HG02678 (cell line): ENCODE data around the gene CYBA.
"Not testable (repeated sequence)": the region's sequence is repeated elsewhere in the genome, so short reads cannot be mapped to it uniquely, and the experiment has no call there.

Experiments used
- ATAC-seq: cut with Tn5 transposase; IDR thresholded peaks from one replicate; pipeline ENCODE4 v1.9.1; 2021; ENCODE audit warnings: mild to moderate bottlenecking, moderate library complexity; ENCODE audit not compliant: unreplicated experiment

The CYBA gene

DNA sequence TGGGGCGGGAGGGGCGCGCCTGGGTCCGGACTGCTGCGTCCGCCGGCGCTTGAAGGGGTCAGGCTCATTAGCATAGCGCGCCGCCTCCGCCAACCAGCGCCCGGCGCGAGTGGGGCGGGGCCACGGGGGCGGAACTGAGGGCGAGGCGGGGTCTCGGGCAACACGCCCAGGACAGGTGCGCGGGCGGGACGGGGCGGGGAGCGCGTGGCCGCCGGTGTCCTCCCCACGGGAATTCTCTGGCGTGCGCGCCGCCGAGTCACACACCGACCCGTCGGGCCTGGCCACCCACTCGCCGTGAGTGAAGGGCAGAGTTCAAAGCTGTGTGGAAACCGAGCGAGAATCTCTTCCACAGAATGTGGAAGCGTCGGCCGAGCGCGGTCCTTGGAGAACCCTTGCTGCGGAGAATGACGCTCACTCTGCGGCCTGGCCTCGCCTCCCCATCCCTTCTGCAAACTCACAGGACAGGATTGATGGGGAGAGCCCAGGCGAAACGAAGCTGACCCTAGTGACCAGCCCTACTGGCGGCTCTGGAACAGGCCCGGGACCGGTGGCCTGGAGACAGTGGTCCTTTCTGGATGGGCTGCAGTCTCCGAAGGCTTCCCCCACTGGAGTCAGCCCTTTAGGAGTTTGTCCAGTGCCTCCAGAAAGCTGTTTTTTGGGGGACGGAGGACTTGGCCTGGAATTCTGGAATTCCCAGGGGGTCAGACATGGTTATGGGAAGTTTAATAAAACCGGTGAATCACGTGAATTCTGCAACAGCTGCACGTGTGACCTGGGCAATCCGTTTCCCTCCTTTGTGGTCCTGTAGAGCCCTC lies 35.8 kb upstream of the CYBA start, which contains the start of gene SNAI3:
SNAI3 (minus strand) TSS at position 69 of the 815 bp plus-strand sequence. CDS start 101 bp downstream, outside the sequence.
- peak; percentile 76 for ATAC-seq

DNA sequence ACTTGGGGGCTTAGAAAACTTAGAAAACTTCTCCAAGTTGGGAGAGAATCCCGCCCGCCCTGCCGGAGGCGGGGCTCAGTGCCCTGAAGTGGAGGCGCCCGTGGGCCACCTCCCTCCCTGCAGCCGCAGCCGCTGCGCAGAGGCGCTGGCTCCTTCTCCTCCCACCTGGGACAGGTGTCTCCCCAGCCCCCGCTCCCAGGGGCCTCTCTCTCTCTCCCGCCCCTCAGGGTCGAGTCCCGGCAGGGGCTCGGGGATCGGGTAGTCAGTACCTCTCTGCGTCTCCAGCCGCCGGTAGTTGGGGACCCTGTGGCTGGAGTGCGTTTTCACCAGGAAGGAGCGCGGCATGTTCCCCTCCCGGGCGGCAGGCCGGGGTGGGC lies 35.2 kb upstream of the CYBA start:
- peak; percentile 16 for ATAC-seq

DNA sequence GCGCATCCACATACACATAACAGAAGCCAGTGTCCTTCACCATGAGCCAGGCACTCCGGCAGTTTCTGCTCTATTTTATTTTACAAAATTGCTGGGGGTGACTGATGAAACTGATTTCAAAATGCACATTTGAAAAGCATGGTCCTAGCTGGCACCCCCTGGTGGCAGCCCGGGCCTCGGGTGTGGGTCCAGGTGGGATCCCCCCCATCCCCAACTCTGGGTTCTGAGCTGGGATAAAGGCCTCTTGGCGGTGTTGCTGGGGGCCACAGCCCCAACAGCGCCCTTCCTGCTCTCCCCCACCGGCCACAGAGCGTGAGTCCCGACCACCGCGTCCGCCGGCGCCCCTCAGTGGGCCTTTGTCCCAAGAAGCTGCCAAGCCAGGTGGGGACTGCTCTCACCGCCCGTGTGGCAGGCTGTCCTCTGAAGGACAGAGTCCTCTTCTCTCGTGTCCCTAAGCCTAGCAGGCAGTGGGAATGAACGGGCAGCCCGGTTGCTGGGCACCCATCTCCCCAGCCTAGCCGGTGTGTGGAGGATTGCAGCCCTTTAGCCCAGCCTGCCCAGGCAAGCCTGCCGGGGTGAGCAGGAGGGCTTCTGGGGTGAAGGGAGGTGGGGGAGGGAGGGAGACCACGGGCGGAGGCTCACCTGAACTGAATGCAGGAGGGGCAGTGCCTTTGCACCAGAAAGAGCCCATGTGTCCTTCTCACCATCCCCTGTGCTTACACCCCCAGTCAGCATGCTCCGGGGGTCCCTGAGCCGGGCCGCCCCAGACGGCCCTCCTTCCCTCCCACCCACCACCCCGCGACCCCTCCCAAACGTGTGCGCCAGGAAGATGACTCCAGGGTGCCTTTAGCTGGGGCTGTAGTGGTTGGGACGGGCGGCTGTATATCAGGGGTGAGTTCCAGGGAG lies 34.6 kb upstream of the CYBA start:
- no peak for ATAC-seq

DNA sequence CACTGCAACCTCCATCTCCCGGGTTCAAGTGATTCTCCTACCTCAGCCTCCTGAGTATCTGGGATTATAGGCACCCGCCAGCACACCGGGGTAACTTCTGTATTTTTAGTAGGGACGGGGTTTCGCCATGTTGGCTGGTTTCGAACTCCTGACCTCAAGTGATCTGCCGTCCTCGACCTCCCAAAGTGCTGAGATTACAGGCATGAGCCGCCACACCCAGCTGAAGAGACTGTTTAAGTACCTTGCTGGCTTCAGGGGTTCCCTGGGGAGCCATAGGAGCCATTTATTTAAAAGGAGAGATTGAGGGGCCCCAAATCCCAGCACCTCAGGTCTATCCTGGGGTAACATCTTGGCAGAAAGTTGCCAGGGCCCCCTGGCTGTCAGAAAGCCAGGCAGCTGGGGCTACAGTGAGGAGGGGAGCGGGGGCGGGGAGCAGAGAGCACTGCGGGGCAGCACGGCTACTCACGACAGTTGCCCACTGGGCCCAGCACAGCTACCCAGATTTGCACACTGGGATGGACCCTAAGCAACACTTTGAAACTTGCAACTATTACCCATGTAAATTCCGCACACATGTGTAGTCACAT lies 33.8 kb upstream of the CYBA start:
- ATAC-seq: no peak

DNA sequence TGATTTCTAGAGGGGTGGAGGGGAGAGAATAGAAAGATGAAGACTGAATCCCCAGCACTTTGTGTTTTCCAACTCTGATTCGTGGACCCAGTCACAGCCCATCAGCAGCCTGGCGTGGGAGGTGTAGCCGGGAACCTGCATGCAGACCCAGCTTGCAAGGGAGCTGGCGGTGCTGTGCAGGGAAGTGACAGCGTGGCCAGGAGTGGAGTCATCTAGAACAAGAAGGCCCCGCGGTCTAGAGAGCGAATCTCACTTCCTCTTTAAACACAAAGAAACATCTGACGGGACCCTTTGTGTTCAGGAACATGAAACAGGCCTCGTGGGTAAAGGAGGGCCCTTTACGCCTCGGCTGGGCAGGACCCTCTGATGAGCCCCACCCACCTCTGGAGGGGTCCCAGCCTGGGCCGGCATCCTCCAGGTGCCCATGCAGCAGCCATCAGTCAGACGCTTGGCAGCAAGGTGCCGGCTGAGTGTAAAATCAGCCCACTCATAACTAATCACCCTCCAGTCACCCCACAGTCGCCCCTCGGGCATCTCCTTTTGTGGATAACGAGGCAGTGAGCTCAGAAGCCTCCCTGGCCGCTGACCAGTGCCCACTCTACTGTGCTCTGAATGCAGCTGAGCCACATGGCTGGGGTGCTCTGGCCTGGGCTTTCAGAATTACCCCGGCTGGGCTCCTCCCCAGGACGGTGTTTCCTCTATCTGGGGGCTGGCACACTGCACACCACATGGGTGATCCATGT lies 31.0 kb upstream of the CYBA start:
- peak; percentile 70 for ATAC-seq

DNA sequence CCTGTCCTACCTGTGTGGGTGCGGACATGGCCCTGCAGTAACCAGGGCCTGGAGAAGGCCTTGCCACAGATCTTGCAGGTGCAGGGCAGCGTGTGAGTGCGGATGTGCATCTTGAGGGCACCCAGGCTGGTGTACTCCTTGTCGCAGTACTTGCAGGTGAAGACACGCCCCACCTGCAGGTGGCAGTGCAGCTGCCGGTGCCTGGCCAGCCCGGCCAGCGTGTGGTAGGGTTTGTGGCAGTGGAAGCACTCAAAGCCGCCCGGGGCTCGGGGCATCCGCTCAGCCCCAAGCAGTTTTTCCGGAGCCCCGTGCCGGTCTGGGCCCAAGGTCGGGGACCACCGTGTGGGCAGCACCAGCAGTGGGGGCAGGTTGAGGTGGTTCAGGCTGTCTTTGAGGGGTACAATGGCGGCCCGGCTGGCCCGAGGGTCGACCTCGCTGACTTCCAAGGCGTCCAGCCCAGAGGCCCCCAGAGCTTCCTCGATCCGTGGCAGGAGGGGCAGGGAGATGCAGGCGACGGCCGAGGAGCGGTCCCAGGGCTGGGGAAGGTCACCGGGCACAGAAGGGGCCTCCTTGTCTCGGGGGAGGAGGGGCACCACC lies 30.3 kb upstream of the CYBA start:
- no peak for ATAC-seq

DNA sequence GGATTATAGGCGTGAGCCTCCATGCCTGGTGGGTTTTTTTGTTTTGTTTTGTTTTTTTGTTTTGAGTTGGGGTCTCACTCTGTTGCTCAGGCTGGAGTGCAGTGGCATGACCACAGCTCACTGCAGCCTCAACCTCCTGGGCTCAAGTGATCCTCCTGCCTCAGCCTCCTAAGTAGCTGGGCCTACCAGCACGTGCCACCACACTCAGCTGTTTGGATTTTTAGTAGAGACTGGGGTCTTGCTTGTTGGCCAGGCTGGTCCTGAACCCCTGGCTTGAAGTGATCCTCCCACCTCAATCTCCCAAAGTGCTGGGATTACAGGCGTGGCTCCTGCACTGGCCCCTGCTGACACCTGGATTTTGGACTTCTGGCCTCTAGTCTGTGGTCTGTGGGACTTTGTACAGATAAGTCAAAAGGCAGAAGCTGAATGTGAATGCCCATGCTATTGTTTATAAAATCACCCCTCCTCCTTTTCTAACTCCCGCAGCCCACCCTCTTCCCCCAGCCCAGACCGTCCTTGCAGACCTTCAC lies 29.8 kb upstream of the CYBA start:
- no peak for ATAC-seq

DNA sequence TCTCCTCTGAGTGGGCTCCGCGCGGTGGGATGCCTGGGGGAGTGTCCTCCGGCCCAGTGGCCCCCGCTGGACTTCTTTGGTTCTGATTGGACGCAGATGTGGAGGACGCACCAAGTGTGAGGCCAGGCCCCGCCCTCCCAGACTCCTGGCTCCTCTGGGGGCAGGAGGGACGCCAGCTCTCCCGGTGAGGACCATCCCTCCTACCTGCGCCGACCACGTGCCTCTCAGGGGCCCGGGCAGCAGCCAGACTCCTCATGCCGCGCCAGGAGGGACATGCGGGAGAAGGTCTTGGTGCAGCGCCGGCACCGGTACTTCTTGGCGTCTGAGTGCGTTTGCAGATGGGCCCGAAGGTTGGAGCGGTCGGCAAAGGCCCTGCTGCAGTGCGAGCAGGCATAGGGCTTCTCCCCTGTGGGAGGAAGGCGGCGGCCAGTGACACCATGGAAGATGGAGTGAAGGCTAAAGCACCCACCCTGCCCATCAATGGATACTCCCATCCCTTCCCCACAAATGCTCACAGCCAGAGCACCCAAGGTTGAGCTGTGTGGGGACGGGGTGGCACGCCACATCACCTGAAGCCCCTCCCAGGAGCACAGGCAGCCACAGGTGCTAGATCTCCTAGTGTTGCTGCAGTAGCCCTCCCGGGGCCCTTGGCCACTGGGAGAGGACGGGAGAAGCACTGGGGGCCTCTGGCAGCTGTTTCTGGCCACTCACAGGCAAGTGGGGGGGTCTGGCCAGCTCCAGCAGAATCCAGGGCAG lies 27.5 kb upstream of the CYBA start:
- no peak for ATAC-seq

DNA sequence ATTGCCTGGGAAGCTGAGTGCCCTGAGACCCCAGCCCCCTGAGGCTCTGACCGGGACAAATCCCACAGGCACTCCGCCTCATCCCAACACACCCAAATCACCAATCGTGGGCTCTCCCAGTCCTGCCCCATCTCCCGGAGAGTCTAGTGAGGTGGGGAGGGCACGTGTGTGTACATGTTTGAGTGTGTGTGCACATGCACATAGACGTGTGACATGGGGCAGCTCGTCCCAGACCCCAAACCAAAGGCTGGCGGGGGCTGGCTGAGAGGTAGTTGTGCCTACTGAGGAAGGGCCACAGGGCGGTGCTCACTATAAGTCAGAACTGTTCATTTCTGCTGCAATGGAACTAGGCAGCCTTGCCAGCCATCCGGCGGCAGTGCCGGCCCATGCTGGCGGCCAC lies 26.9 kb upstream of the CYBA start:
- no peak for ATAC-seq

DNA sequence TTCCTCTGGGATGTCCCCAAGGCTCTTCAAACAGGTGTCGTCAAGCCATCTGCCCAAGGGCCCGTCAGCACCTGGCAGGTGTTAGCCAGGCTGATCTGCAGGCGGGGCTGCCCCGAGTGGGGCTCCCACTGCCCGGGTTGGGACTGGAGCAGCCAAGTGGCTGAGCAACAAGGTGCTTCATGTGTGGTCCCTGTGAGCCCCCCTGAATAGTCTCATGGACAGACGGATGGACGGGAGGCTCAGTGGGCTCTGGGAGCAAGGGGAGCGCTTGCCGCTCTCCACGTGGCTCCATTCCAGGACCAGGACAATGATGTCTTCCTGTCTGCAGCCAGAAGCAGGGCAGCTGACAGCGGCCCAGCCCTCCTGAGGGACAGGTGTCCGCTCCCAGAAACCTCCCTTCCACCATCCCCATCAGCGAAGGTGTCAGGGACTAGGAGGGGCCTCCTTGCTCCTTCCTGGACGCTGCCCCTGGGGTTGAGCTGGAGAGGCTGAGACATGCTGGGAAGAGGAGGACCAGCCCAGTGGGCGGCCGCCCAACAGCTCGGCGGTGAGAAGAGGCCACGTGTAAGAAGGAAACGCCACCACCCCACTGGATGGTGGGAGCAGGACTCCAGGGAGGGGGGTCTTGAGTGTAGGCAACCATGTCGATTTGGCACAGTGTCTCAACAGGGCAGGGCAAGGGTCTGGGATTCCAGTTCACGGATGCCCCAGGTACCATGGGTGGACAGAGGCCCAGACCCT lies 25.8 kb upstream of the CYBA start:
- ATAC-seq: no peak

DNA sequence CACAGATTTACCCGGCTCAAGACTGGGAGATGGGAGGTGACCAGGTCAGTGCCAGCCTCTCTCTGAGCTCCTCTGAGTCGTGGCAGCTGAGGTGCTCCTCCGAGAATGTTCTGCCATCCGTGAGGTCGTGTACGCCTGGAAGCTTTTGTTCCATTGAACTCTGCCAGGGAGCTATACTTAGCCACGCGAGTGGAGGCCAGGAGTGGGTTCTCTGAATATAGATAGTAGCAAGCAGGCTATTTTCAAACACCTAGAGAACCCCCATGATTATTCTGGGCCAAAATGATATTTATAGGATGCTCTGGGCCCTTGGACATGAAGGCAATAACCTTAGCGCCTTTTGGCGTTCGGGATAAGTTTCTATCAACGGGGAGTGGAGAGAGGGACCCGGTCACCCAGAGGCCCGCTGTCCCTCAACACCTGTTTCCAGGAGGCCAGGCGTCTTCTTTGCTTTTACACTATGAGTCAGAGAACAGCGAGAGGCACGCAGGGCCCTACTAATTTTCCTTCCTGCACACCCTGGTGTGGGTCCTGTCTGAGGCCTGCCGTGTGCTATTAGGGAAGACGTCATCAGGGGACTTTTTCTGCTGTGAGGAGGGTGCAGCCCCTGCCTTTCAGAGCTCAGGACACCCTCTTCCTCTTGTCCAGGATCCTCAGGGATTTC lies 23.0 kb upstream of the CYBA start:
- no peak for ATAC-seq

DNA sequence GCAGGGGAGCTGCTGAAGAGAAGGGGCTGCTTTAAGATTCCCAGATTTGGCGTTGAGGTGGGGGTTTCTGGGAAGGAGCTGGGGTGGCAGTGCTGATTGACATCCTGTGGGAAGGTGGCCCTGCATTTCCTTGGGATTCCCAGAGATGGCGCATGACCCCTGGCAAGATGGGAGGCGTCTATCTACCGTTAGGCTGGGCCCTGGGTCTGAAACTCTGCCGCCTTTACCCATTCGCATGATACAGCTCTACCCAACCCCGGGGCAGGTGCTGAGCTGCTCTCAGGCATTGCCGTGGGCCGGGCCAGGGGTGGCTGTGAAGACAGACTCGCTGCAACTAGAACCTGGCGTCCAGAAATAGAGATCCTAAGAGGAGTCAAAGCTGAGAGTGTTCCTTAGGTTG lies 21.9 kb upstream of the CYBA start:
- no peak for ATAC-seq

DNA sequence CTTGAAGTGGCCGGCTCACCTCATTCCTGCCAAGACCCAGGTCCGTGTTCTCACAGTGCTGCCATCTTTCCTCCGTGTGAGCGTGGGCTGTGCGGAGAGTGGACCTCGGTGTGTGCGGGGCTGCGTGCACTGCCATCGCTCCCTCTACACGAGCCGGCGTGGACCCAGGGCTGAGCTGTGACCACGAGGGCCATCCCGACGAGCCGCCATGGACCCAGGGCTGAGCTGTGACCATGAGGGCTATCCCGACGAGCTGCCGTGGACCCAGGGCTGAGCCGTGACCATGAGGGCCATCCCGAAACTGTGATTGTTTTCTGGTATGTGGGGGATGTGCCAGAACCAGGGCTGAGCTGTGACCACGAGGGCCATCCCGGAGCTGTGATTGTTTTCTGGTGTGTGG lies 21.0 kb upstream of the CYBA start:
- no peak for ATAC-seq

DNA sequence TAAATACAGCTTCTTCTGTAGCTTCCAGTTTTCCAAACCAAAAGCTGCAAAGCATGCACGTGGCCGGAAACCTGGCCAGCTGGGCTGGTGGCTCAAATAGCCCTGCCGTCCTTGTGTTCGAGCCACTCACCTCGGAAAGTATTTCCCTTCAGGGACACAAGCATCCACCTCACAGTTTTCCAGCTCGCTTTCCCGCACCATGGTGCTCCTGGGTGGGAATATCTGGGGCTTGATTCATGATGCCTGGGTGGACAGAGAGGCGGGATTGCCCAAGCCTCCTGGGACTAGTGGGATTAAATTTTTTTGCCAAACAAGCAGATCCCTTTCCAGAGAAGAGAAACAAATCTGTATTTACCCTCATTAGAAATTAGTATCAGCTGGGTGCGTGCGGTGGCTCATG lies 19.1 kb upstream of the CYBA start:
- ATAC-seq: no peak

DNA sequence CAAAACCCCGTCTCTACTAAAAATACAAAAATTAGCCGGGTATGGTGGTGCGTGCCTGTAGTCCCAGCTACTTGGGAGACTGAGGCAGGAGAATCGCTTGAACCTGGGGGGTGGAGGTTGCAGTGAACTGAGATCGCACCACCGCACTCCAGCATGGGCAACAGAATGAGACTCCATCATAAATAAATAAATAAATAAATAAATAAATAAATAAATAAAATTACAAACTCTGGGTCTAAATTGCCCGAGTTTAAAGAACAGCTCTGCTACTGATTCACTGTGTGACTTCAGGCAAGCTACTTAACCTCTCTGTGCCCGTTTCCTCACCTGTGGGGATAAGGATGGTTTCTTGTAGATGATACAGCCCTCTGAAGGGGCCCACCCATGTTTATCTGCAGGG lies 18.6 kb upstream of the CYBA start:
- not testable (repeated sequence) for ATAC-seq

DNA sequence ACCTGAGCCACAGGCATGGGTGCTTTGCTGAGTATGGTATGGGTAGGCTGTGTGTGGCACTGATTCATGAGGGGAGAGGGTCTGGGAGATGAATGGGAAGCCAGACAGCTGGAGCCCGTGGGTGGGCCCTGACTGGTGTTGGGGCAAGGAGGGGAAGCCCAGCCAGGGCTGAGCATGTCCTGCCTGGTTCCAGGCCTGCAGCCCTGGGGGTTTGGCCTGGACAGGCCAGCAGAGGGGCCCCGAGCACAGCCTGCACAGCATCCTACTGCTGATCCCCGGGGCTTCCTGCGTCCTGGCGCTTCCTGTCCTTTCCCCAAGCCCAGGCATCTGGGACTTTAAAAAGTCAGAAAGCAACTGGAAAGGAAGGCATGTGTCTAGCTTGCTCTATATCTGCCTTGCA lies 16.6 kb upstream of the CYBA start:
- no peak for ATAC-seq

DNA sequence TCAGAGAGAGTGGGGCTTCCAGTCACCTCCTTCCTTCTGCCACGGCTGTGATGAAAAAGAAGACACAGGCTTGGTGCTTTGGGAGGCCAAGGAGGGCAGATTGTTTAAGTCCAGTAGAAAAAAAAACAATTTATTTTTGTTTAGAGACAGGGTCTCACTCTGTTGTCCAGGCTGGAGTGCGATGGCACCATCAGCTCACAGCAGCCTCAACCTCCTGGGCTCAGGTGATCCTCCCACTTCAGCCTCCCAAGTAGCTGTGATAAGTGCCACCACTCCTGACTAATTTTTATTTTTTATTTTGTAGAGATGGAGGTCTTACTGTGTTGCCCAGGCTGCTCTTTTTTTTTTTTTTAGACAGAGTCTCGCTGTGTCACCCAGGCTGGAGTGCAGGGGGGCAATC lies 14.7 kb upstream of the CYBA start:
- no peak for ATAC-seq

DNA sequence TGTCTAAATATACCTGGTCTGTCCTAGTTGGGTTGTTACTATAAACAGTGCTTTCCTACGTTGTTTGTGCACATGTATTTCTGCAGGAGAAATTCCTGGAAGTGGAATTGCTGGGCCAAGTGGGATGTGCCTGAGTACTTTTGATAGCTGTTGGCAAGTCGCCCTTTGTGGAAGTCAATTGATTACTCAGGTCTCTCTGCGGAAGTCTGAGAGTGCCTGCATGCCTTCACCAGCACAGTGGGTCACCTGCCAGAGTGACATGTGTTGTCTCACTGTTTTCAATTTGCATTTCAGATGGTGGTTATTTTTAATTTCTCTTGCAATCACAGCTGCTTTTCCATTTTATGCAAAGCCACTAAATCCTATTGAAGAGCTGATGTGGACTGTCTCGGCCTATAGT lies 14.3 kb upstream of the CYBA start:
- ATAC-seq: no peak
